ENCODE results near the gene DNAJC3. TPM values are rescaled to one million over a fixed set of nuclear protein-coding genes. Genes with fewer than 3 reads are reported as not detected.

Gene DNAJC3
- total and polyA plus RNA-seq, 9 of the 15 experiments (the other 6 are each of a cell fraction or from before 2014, with no cell fraction given) = 7.8 to 21.8 (median 10.4) TPM

GRCh38 chr13:95677564-95678266, 776 bp downstream of the DNAJC3 start (continued):
- no peak for TF ChIP-seq RAD51 (IDR thresholded peaks at IDR 0.05; ENCODE audit: borderline replicate concordance, low read depth)
- TF ChIP-seq ZBTB9 (CRISPR knock-in tag; IDR thresholded peaks at IDR 0.05) = no peak
- TF ChIP-seq PTBP1 (IDR thresholded peaks at IDR 0.05; ENCODE audit: low read depth, low read length) = peak; percentile 93
- TF ChIP-seq GTF2F1 (IDR thresholded peaks at IDR 0.05; ENCODE audit: low read depth, low read length) = no peak
- peak; percentile 3 for TF ChIP-seq CHD1 (IDR thresholded peaks at IDR 0.05; ENCODE audit: low read length)
- no peak for TF ChIP-seq ZNF639 (CRISPR knock-in tag; conservative IDR thresholded peaks at IDR 0.05 in 1 of 2, IDR thresholded peaks at IDR 0.05 in 1 of 2)
- TF ChIP-seq TAF1 (IDR thresholded peaks at IDR 0.05; ENCODE audit: control insufficient read depth, extremely low read depth, insufficient read depth, low read length, severe bottlenecking) = no peak
- no peak for TF ChIP-seq CEBPB (tag; IDR thresholded peaks at IDR 0.05)
- no peak for TF ChIP-seq U2AF1 (optimal IDR thresholded peaks at IDR 0.05; ENCODE audit: low read depth, low read length)
- no peak for TF ChIP-seq ZNF175 (CRISPR knock-in tag; IDR thresholded peaks at IDR 0.05; ENCODE audit: low read depth)
- no peak for TF ChIP-seq ZBTB49 (CRISPR knock-in tag; IDR thresholded peaks at IDR 0.05; ENCODE audit: borderline replicate concordance)
- no peak for TF ChIP-seq USF1 (CRISPR knock-in tag; IDR thresholded peaks at IDR 0.05)
- TF ChIP-seq TEAD1 (CRISPR knock-in tag; IDR thresholded peaks at IDR 0.05) = 0 out of 4 replicates have a peak, but pooled peaks of 1 of the 2 experiments have one; percentile 29
- TF ChIP-seq HDGF (IDR thresholded peaks at IDR 0.05) = no peak
- no peak for TF ChIP-seq GATAD2A (IDR thresholded peaks at IDR 0.05)
- TF ChIP-seq AFF4 (CRISPR knock-in tag; IDR thresholded peaks at IDR 0.05) = 0 out of 2 replicates have a peak, but pooled peaks have one; percentile 0

Measured in K562 (cell line).